GM12873 (cell line): Measurements from ENCODE around the gene PPP2R3C.

Source experiments
- TF ChIP-seq, protein P1 (sequence below): IDR thresholded peaks from 2 replicates; pipeline ENCODE4 v1.5.1; 2012; ENCODE audit warnings: low read depth, mild to moderate bottlenecking, moderate library complexity, low read length, control low read depth; ENCODE audit not compliant: insufficient read depth; ENCODE audit errors: missing control alignments

PPP2R3C gene

DNA sequence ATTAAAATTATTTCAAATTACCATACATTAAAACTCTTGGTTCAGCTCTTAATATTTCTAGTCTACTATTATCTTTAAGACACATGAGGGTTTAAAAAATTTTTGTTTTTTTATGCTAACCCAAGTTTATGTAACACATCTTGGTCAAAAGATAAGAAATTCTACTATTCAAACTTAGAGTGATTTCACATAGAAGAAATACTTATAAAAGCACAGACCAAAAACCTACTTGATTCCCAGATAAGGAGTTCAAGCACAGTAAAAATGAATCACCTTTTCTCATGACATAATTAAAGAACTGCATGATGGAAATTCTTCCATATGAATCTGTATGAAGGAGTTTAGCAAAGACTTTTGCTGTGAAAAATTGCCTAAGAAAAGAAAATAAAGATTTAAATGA, 13.9 kb downstream of the PPP2R3C start:
- TF ChIP-seq, protein P1, sequence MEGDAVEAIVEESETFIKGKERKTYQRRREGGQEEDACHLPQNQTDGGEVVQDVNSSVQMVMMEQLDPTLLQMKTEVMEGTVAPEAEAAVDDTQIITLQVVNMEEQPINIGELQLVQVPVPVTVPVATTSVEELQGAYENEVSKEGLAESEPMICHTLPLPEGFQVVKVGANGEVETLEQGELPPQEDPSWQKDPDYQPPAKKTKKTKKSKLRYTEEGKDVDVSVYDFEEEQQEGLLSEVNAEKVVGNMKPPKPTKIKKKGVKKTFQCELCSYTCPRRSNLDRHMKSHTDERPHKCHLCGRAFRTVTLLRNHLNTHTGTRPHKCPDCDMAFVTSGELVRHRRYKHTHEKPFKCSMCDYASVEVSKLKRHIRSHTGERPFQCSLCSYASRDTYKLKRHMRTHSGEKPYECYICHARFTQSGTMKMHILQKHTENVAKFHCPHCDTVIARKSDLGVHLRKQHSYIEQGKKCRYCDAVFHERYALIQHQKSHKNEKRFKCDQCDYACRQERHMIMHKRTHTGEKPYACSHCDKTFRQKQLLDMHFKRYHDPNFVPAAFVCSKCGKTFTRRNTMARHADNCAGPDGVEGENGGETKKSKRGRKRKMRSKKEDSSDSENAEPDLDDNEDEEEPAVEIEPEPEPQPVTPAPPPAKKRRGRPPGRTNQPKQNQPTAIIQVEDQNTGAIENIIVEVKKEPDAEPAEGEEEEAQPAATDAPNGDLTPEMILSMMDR = no peak

DNA sequence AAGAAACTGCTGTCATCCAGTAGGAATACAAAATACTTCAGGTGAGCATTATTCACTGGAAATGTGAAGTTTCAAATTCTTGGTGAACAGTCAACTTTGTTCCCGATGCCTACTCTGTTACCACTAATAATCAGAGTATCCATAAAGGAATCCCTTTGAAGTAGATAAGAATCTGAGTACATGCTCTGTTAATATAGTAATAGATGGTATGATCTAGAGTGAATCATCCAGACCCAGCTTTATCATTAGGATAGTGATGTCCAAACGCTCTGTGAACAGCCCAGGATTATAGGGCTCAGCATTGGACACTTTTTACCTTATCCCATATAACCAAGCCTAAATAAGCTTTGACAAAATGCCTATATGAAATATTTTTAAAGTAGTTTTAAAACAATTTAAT, 33.3 kb downstream of the PPP2R3C start:
- TF ChIP-seq, protein P1 = no peak

DNA sequence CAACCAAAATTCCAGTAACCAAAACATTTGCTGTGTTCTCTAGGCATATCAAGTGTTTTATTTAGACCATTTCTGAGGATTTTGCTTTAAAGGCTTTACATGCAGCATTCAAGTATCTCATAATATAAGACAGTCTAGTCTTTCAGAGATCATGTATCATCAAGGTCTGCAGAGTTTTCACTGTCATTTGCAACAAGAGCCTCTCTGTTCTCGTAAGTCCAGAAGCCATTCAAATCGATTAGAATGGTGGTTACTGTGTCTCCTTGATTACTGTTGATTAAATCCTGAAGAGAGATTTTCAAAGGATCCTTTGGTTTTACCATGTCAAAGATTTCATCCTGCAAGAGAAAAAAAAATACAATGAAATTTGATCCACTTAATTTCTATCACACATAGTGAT, 36.3 kb downstream of the PPP2R3C start:
- TF ChIP-seq, protein P1 = no peak

DNA sequence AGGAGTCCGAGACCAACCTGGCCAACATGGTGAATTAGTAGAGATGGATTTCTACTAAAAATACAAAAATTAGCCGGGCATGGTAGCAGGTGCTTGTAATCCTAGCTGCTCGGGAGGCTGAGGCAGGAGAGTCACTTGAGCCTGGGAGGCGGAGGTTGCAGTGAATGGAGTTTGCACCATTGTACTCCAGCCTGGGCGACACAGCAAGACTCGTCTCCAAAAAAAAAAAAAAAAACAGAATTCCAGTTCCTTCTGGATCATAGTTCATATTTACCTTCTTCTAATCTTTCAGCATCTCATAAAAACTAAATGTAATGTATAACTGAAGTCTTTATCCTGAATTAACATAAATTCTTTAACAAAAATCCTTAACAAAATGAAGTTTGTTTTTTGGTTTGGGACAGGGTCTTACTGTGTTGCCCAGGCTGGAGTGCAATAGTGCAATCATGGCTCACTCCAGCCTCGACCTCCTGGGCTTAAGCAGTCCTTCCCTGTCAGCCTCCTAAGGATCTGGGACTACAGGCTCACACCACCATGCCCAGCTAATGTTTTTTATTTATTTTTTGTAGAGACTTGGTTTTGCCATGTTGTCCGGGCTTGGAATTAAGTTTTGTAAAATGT, 38.1 kb downstream of the PPP2R3C start:
- TF ChIP-seq, protein P1 = no peak

DNA sequence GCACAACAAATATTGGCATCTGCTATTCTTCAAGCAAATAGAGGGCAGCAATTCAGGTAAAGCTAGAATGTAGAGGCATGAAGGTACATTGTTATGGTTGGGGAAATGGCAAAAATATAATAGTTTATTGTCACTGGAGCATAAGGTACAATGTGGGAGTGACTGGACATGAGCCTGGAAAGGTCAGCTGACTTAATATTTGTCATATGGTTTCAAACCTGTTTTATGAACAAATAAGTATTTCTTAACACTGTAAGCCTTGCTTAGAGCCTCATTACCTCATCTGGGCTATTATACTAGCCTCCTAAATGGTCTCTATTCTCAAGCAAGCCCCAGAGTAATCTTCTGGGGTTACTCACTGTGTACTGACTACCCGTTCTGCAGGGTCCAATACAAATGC, 42.0 kb downstream of the PPP2R3C start:
- TF ChIP-seq, protein P1 = no peak

DNA sequence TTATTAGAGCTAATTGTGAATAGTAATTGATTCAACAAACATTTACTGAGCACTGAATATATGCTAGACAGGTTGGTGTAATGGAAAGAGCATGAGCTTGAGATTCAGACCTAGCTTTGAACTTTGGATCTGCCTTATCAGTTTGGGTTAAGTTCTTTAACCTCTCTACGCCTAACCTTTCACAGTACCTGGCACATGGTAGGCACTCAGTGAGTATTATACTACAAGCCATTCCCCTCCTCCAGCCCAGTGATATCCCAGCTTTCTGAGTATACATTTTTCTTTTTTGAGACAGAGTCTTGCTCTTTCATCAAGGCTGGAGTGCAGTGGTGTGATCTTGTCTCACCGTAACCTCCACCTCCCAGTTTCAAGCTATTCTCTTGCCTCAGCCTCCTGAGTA, 43.7 kb downstream of the PPP2R3C start:
- TF ChIP-seq, protein P1 = no peak

DNA sequence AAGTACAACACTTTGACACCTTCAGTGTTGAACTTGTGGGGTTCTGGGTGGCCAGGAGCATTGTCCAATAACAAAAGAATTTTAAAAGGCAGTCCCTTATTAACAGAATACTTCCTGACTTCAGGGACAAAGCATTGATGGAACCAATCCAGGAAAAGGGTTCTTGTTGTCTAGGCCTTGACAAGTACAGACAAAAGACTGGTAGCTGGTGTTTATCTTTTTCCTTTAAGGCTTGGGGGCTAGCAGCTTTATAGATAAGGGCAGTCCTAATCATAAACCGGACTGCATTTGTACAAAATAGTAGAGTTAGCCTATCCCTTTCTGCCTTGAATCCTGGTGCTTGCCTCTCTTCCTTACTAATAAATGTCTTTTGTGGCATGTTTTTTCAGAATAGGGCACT, 48.3 kb downstream of the PPP2R3C start:
- TF ChIP-seq, protein P1 = no peak
